Body of pancreas (tissue), 4 donors: ENCODE results near the gene RPS14.

Source experiments
- CTCF ChIP-seq, 7 experiments: fragments of 450-650 bp in 4 of 7; fragments of 200-600 bp in 3 of 7; sonication (generic) in 3 of 7; IDR thresholded peaks; one replicate each; pipeline ENCODE4 v1.5.1; 2016 to 2019; ENCODE audit warnings: antibody characterized with exemption in 7 of 7
- POLR2A ChIP-seq, 3 donors: fragments of 450-650 bp; IDR thresholded peaks; one replicate each; pipeline ENCODE4 v1.6.1; 2016; ENCODE audit warnings: antibody characterized with exemption in 3 of 3, mild to moderate bottlenecking in 2 of 3

GRCh38 chr5:150422075-150422474, 27.5 kb downstream of the RPS14 start:
- TF ChIP-seq POLR2A (IDR thresholded peaks at IDR 0.05) = no peak
- no peak for TF ChIP-seq CTCF (IDR thresholded peaks at IDR 0.05)
